ENCODE data around the gene STAT3.

The STAT3 gene

DNA sequence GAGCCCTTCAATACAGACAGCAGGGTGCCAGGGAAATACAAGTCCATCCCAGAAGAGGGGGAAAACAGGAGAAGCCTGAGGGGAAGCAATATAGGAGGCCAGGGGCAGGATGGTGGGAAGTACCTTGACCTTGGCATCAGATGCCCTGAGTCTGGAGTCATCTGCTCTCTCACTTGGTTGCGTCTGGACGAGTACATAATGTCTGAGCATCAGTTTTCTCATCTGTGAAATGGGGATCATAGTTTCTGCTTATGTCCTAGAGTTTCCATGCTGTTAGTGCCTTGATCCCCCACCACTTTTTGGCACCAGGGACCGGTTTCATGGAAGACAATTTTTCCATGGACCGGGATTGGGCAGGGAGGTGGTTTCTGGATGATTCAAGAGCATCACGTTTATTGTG is 97.7 kb downstream of the STAT3 start:
- no peak for DNase-seq

DNA sequence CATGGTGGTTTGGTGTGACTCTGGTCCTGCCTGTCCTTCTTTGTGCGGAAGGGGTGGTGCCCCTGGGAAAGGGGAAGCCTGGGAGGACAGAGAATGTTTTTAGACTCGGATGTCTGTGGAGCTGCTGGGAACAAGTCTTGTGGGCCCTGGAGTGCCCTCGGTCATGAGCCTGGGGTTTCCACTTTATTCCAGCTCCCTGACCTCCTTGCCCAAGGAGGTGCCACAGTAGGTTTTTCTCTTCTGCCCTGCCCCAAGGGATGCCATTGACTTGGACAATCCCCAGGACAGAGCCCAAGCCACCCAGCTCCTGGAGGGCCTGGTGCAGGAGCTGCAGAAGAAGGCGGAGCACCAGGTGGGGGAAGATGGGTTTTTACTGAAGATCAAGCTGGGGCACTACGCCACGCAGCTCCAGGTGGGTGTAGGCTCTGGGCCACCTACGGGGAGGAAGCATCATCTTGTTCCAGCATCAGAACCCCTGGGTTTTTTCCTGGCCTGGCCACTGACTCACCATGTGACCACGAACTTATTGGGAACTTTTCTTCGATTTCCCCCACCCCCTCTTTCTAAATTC is 98.5 kb downstream of the STAT3 start:
- DNase-seq = peak; percentile 29

DNA sequence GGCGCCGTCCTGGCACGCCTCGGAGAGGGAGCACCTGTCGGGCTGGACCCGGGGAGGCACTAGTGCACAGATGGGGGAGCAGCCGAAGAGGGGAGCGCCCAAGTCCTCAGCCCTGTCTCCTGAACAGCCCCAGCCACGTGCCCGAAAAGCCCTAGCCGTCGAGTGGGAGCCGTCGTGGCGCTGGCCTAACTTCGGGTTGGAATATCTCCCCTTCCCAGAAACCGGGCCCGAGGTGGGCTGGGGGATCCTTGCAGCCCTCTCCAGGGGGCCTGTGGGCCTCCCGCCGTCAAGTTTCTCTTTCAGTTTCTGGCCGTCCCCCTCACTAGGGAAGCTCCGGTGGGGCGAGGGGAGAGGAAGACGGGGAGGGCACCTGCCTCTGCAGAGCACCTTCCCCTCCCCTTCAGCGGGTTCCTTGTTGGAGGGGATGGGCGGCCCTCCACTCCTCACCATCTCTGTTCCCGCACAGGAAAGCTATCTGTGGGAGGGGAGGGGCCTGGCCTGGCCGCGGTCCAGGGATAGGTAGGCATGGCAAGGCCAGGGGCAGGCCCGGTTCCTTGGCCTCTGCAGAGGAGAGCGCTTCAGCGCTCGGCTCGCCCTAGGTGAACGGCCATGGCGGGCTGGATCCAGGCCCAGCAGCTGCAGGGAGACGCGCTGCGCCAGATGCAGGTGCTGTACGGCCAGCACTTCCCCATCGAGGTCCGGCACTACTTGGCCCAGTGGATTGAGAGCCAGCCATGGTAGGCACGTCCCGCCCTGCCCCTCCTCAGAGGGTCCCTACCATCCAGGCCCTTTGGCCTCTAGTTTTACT is 99.2 kb downstream of the STAT3 start:
- peak; percentile 44 for DNase-seq

DNA sequence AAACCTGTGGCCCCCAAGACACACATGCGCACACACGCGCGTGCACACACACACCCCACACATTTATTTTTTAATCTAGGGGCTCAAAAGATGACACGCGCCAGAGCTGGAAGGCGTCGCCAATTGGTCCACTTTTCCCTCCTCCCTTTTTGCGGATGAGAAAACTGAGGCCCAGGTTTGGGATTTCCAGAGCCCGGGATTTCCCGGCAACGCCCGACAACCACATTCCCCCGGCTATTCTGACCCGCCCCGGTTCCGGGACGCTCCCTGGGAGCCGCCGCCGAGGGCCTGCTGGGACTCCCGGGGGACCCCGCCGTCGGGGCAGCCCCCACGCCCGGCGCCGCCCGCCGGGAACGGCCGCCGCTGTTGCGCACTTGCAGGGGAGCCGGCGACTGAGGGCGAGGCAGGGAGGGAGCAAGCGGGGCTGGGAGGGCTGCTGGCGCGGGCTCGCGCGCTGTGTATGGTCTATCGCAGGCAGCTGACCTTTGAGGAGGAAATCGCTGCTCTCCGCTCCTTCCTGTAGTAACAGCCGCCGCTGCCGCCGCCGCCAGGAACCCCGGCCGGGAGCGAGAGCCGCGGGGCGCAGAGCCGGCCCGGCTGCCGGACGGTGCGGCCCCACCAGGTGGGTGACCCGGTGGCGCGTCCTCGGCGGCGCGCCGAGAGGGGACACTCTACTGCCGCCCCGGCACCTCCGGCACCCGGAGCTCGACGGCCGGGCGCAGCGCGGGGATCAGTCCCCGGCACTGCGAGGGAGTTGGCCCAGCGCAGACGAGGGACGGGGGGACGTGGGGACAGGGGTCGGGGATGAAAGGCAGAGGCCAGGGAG is 100.1 kb downstream of the STAT3 start, which contains the start of gene STAT5A:
Gene STAT5A (plus strand): TSS at position 522 of the 826 bp plus-strand sequence. CDS start 914 bp downstream, outside the sequence.
- DNase-seq = peak; percentile 74

DNA sequence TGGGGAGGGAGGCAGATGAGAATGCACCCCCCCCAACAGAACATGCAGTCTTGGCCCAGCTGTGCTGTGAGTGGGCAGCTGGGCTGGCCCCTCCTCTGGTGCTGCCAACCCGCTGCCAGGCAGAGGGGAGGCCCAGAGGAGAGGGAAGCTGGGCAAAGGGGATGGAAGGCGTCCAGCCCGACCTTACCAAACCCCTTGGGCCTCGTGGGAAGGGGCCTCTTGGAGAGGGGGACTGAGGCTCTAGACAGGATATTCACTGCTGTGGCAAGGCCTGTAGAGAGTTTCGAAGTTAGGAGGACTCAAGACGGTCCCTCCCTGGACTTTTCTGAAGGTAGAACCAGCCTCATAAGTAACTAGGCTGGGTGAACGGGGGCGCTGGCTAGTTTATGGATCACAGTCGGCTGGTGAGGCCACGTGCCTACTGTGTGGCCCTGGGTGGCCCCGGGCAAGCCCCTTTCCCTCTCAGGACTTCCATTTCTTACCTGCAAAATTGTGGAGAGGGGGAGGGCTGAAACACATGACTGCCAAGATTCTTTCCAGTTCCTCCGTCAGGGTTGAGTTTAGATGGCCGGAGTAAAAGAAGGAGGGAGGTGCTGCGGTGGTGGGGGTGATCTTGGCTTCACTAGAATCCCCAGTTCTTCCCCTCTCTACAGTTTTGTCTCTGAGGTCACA is 100.8 kb downstream of the STAT3 start:
- DNase-seq = no peak

DNA sequence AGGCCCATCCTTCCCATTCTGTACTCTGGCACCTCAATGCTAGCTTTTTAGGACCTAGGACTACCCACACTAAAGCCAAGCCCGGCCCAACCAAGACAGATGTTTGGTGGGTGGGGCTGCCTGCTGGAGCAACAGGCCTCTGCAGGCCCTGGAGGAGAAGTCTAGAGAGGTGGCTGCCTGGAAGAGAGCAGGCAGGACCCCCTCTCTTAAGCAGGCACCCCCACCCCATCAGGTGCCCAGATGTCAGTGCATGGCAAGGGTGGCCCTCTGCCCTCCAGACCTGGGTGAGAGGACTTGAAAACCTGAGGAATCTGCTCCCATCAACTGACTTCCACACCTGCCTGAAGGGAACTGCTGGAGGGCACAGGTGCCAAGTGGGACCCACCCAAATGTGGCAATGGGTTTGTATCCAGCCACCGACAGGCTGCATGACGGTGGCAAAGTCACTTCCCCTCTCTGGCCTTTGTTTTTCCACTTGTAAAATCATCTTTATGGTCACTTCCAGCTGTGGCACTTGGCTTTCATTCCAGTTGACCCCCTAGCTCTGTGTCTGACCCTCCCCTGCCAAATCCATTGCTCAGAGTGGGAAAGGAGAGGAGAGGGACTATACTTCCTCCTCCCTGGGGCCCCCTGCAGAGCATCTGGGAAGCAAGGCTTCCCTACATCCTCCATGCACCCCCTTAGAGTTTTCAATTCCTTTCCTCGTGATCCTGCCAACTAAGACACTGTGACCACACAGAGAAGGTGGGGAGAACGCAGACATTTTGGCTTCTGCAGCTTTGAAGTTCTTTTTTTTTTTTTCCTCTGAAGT is 101.6 kb downstream of the STAT3 start:
- no peak for DNase-seq

DNA sequence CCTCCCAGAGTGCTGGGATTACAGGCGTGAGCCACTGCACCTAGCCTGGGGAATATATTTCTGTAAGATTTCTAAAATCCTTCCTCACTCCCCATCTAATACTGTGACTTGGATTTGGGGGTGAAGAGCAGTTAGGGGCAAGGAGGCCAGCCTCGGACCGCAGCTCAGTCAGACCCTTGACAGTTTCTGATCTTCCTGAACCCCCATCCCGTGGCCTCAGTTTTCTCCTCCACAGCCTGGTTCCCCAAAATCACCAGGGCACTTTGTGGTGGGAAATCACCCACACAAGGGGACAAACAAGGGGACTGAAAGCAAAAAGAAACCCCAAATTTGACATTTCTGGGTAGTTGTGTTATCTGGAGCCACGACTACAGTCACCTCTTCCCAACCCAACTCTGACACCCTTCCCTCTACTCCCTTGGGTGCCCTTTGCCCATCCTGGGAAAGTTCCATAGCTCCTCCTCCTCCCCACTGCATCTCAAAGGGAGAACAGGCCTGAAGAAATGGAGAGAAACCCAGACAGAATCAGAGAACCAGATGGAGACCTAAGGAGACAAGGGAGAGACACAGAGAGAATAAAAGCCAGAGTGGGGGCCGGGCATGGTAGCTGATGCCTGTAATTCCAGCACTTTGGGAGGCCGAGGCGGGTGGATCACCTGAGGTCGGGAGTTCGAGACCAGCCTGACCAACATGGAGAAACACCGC is 102.7 kb downstream of the STAT3 start:
- DNase-seq = no peak

DNA sequence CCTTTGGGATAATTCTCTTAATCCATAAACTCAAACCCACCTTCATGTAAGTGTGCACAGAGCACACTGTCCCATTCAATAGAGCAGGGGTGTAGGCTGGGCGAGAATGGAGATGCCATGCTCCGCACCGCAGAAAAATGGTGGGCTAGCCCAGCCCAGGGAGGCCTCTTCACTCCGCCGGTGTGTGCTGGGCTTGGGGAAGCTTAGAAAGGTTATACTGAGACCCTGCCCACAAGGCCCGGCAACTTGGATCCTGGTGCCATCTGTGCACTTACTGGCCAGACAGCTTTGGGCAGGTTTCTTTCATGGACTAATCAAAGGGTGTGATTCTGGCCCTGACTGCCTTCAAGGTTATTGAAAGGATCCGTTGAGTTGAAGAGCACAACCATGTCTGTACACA is 103.7 kb downstream of the STAT3 start:
- no peak for DNase-seq

DNA sequence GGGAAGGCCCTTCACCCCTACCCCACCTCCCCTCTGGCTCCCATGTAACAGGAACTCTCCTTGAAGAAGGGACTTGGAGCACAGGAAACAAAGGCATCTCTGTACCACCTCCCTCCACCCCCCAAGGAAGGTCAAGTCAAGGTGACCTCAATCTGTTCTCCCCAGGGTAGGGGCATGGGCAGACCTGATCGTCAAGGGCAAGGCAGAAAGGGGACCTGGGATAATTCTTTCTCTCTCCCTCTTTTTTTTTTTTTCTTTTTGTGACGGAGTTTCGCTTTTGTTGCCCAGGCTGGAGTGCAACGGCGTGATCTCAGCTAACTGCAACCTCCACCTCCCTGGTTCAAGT is 104.2 kb downstream of the STAT3 start:
- DNase-seq = no peak

DNA sequence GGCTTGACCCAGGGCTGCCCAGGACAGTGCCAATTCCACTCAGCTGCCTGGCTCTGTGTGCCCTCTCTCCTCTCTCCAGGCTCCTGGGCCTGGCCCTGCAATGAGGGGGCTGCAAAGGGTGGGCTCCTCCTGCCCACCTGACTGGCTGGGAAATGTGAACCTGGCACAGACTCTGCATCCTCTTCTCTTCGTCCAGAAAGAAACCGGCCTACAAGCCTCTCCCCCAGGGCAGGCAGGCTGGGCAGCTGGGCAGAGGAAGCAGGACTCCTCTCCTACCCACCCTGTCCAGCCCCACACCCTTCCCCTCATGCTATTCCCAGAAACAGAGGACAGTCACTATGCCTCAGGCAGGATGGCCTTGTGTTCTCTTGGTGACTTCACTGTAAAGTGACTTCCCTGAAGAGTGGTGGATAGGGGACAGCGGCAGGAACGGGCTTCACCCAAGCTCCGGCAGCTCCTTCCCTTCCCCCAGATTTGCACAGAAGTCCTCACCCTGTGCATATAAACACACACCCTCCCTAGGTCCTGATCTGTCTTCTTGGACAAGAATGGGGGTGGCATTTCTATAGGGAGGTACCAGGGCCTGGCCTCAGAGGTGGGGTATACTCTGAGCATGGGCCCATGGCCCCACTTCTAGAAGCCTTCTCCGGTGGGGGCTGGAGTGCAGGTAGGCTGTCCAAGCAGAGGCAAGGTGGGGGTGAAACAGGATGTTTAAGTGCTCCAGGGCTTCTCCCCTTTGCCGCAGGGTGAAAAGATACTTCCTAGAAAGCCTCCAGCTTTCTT is 104.8 kb downstream of the STAT3 start:
- no peak for DNase-seq

DNA sequence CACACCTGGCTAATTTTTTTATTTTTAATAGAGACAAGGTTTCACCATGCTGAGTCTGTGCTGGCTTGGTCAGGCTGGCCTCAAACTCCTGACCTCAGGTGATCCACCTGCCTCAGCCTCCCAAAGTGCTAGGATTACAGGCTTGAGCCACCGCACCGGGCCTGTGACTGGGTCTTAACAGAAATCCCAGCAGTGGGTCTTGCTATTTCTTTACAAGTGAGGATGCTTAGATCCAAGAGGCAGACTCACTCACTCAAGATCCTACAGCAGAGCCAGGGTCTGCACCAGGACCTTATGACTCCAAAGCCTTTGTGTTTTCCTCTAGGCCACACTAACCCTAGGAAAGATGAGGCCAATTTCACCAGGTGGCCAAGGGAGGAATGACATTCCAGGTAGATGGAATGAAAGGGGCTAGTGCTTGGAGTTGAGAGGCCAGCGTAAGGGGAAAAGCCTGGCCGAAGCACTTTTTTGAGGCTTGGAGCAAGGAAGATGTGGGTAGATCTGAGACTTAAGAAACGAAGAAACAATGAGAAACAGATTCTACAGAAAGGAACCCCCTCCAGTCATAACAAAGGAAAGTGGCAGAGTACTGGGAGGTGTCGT is 105.7 kb downstream of the STAT3 start:
- DNase-seq = no peak

DNA sequence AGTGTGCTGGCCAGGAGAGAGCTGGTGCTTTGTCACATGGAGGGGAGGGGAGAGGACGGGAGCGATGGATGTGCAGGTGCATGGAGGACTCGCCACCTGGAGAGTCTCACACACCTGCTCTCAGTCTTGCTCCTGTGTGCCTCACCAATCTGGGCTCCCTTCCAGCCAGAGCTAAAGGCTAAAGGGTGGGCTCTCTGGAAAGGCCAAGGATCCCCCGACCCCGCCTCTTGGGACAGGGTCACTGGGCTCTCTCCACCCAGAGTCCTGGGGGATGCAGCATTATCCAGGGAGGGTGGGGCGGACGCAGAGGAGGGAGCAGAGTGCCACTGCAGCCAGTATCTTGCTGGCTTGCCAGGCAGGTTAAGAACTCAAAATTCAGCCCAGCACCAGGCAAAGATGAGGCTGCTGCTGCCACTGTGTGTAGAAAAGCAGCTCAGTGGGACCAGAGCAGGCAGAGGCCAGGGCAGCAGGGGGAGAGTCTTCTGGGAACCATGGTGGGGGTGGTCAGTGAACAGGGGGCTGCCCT is 106.6 kb downstream of the STAT3 start:
- DNase-seq = no peak

DNA sequence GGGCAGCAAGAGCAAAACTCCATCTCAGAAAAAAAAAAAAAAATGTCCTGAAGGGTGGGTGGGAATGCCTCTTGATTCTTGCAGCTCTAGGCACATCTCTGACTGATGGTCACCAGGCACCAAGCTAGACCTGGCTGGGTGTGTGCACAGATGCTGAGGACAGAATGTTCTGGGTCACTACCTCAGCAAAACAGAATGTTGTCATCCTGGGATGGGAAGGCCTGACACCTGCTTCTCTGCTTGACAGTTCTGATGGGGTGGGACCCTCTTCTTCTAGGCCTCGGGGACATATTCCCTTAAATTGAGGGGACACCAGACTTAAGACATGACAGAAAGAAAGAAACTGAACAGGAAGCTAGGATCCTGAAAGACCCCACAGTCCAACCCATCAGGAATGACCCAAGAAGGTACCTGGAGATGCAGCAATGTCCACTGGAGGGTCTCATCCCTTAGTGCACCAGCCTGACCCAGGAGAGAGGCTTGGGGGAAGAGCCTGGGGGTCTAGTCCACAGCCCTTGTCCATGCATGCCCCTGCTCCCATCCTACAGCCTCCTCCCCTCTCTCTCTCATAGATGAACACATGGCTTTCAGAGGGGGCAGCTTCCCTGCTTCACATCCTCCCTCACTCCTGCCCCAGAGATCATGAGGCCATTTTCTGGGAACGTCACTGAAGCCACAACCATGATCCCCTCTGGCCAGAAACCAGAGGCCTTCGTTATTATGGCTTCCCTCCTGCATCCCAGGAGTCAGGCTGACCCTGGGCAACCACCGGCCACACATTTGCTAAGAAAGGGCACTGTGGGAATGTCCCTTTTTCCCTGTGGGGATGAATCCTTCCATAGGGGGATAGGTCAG is 108.2 kb downstream of the STAT3 start:
- no peak for DNase-seq

DNA sequence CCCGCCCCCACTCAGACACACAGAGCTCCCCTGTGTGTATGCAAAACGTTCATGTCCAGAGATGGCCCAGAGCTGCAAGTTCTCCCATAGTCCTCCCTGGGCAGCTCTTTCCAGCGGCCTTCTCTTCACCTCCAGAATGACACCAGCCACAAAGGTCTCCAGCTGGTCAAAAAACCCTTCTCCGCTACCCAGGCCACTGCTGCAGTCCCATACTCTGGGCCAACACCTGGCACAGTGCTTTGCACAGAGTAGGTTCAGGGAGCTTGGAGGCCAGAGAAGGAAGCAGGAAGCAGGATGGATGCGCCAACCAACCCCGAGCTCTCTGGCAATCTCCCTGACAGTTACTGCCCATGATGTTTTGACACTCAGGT is 110.9 kb downstream of the STAT3 start:
- no peak for DNase-seq

DNA sequence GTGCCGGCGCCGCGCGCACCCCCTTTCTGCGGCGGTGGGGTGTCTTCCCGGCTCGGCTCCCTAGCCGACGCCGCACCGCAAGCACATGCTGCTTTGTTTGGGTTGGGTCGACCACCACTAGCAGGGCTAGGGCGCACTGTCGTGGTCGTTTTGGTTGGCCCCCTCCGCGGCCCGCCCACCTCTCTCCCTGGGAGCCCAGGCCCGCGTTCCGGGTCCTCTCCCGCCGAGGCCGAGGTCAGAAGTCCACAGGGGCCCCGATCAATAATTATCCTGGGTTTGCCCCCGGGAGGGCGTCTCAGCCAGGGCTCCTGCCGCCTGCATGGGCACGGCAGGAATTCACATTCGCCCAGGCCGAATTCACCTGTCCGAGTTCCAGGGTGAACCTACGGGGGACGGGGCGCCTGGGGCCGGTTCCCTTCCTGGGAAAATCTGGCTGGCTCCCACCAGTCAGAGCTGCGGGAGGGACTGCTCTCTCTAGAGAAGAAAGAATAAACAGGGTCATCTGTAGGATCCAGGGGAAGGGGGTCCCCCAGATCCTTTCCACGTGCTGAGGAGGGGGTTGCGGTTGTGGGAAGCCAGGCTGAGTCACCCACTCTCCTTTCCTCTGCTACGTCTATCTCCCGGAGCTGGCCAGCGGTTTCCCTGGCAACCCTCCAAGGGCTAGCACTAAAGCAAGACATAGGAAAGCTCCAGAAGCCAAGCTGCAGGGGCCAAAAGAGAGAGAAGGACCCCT is 111.5 kb downstream of the STAT3 start:
- DNase-seq = no peak

DNA sequence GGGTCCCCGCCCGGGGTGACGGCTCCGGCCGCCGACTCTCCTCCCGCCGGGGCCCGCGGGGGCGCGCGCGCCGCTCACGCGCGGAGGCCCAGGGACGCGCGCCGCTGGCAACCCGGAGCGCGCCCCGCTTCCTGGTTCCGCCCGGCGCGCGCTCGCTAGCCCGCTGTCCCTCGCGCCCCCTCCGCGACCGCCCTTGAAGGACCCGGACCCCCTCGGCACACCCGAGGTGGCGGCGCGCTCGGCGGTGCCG is 112.0 kb downstream of the STAT3 start, which contains the start of gene STAT5B:
Gene STAT5B (minus strand): TSS at position 33 of the 250 bp plus-strand sequence. CDS start 44,264 bp downstream, outside the sequence.
- peak; percentile 38 for DNase-seq

DNA sequence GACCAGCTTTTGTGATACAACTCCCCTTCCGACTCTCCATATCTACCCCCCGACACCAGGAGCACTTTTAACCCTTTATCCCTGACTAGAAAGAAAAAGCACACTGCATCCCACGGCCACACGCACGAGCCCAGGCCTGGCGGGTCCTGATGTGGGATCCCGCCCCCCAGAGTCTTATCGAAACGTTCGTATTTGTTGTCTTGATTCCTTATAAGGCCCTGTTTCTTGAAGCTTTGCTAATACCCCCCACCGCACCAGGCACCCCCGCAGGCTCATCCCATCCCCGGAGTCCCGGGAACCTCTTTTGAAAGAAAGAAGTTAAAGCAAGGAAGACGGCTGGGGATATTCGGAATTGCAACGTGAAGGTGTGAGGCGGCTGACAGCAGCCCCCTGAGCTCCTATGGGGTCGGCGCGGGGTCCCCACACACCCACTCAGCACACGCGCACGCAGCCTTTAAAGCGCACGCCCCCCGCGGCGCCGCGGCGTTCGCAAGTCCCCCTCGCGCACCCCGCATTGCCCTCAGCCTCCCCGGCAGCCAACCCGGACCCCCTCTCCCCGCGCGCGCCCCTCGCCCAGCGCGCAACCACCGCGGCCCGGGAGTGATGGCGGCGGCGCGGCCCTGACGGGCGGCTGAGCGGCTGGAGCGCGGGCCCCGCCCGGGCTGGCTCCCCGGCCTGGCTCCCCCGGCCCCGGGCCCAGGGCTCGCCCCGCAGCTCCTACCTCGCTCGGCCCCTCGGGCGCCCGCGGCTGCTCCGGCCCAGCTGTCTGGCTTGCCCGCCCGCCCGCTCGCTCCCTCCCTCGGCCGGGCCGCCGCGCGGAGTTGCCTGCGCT is 112.5 kb downstream of the STAT3 start:
- peak; percentile 29 for DNase-seq

All from effector CD4-positive, alpha-beta T cell (primary cell).